Measurements from ENCODE around the gene CYP1B1.
"Not testable (repeated sequence)": the region's sequence is repeated elsewhere in the genome, so short reads cannot be mapped to it uniquely, and the experiment has no call there.

The CYP1B1 gene

GRCh38 chr2:38075507-38076151 is at the start of gene CYP1B1:
Gene CYP1B1, minus strand, starts transcription at chr2:38076151. Its CDS starts 763 bp downstream, at chr2:38075388.
- no peak for DNase-seq (ENCODE audit: low read depth, low spot score)

GRCh38 chr2:38125007-38125406 is 49.1 kb upstream of the CYP1B1 start:
- no peak for DNase-seq (ENCODE audit: low read depth, low spot score)

GRCh38 chr2:38123911-38124310 is 48.0 kb upstream of the CYP1B1 start:
- no peak for DNase-seq (ENCODE audit: low read depth, low spot score)

GRCh38 chr2:38122344-38122743 is 46.4 kb upstream of the CYP1B1 start:
- DNase-seq (ENCODE audit: low read depth, low spot score): no peak

- no peak for DNase-seq (ENCODE audit: low read depth, low spot score)
These were observed 45.5 kb upstream of the CYP1B1 start for GRCh38 chr2:38121481-38121880.

- no peak for DNase-seq (ENCODE audit: low read depth, low spot score)
These were observed 44.9 kb upstream of the CYP1B1 start for GRCh38 chr2:38120829-38121228.

GRCh38 chr2:38120264-38120592 is 44.3 kb upstream of the CYP1B1 start:
- DNase-seq (ENCODE audit: low read depth, low spot score): no peak

GRCh38 chr2:38116762-38117161 is 40.8 kb upstream of the CYP1B1 start:
- DNase-seq (ENCODE audit: low read depth, low spot score): no peak

GRCh38 chr2:38115216-38116032 is 39.5 kb upstream of the CYP1B1 start:
- DNase-seq (ENCODE audit: low read depth, low spot score): peak; percentile 9

GRCh38 chr2:38113981-38114708 is 38.2 kb upstream of the CYP1B1 start:
- DNase-seq (ENCODE audit: low read depth, low spot score): no peak

- DNase-seq (ENCODE audit: low read depth, low spot score): no peak
These were observed 37.1 kb upstream of the CYP1B1 start for GRCh38 chr2:38113051-38113450.

- DNase-seq (ENCODE audit: low read depth, low spot score): not testable (repeated sequence)
These were observed 35.4 kb upstream of the CYP1B1 start for GRCh38 chr2:38111350-38111749.

GRCh38 chr2:38109732-38110181 is 33.8 kb upstream of the CYP1B1 start:
- no peak for DNase-seq (ENCODE audit: low read depth, low spot score)

GRCh38 chr2:38108907-38109731 is 33.2 kb upstream of the CYP1B1 start:
- DNase-seq (ENCODE audit: low read depth, low spot score): no peak

- no peak for DNase-seq (ENCODE audit: low read depth, low spot score)
These were observed 31.9 kb upstream of the CYP1B1 start for GRCh38 chr2:38107738-38108410.

GRCh38 chr2:38106405-38107094 is 30.6 kb upstream of the CYP1B1 start:
- no peak for DNase-seq (ENCODE audit: low read depth, low spot score)

GRCh38 chr2:38105922-38106321 is 30.0 kb upstream of the CYP1B1 start:
- DNase-seq (ENCODE audit: low read depth, low spot score): no peak

- no peak for DNase-seq (ENCODE audit: low read depth, low spot score)
These were observed 28.6 kb upstream of the CYP1B1 start for GRCh38 chr2:38104598-38104997.

GRCh38 chr2:38100328-38100727 is 24.4 kb upstream of the CYP1B1 start:
- DNase-seq (ENCODE audit: low read depth, low spot score): no peak
